SK-N-SH (cell line): ENCODE data around the gene GPD1. TPM values are rescaled to one million over a fixed set of nuclear protein-coding genes. Genes with fewer than 3 reads are reported as not detected.
A peak's percentile ranks its signal among the peaks of the same experiment; 100 is the strongest.

ENCODE experiments used
- CTCF ChIA-PET: fragments of 300-600, 350-600 bp; formaldehyde crosslinking; extraction: SDS; loops from one replicate; lab custom pipeline; 2021; lab: Yijun Ruan, JAX
- POLR2A ChIA-PET: fragments of 350-600 bp; sonication (Branson Sonifier 250); formaldehyde crosslinking; extraction: SDS; loops from one replicate; lab custom pipeline; 2020; ENCODE audit warnings: antibody characterized with exemption, inconsistent platforms; lab: Yijun Ruan, JAX
- DNase-seq: peaks from one replicate; pipeline ENCODE4 v3.0.0; 2012
- H2AFZ ChIP-seq: fragments of 200-600 bp; sonication (generic); 2 replicates; pipeline ENCODE4 v1.8.1; 2016; ENCODE audit warnings: antibody characterized with exemption, mild to moderate bottlenecking, low read depth
- H3F3A ChIP-seq: fragments of 200-600 bp; sonication (generic); replicated peaks from 2 replicates; pipeline ENCODE3; 2016; ENCODE audit warnings: antibody characterized with exemption, mild to moderate bottlenecking; ENCODE audit not compliant: insufficient read depth
- H3K27ac ChIP-seq, 2 experiments: fragments of 200-500 bp in 1 of 2; fragments of 200-600 bp in 1 of 2; sonication (Bioruptor generic) in 1 of 2; sonication (generic), shearing (Covaris generic) in 1 of 2; 2 replicates each; pipeline versions ENCODE4 v1.5.1 to v1.6.1; 2014 to 2016; ENCODE audit warnings: low read depth in 2 of 2, inconsistent platforms in 1 of 2, low read length in 1 of 2, mild to moderate bottlenecking in 1 of 2, mixed read lengths in 1 of 2
- H3K27me3 ChIP-seq: fragments of 200-600 bp; sonication (generic), shearing (Covaris generic); 2 replicates; pipeline ENCODE4 v1.6.1; 2016; ENCODE audit warnings: mixed run types; ENCODE audit not compliant: insufficient read depth
- H3K36me3 ChIP-seq, 2 experiments: fragments of 200-500 bp in 1 of 2; fragments of 200-600 bp in 1 of 2; sonication (Bioruptor generic) in 1 of 2; sonication (generic) in 1 of 2; replicated peaks in 1 of 2; 2 replicates each; pipeline versions ENCODE3 to v1.5.1; 2014 to 2016; ENCODE audit warnings: low read length in 1 of 2, mild to moderate bottlenecking in 1 of 2; ENCODE audit not compliant: insufficient read depth in 2 of 2, control insufficient read depth in 1 of 2
- H3K4me1 ChIP-seq, 2 experiments: fragments of 200-500 bp in 1 of 2; fragments of 200-600 bp in 1 of 2; sonication (Bioruptor generic) in 1 of 2; sonication (generic), shearing (Covaris generic) in 1 of 2; 2 replicates each; pipeline versions ENCODE4 v1.5.1 to v1.6.1; 2014 to 2016; ENCODE audit warnings: low read depth in 1 of 2, low read length in 1 of 2, mixed run types in 1 of 2; ENCODE audit not compliant: insufficient read depth in 2 of 2, control insufficient read depth in 1 of 2
- H3K4me2 ChIP-seq: fragments of 200-600 bp; sonication (generic), shearing (Covaris generic); 2 replicates; pipeline ENCODE4 v1.6.1; 2017; ENCODE audit warnings: mixed run types
- H3K4me3 ChIP-seq, 2 experiments: fragments of 200-500 bp in 1 of 2; fragments of 200-600 bp in 1 of 2; sonication (Bioruptor generic) in 1 of 2; sonication (generic), shearing (Covaris generic) in 1 of 2; 2 replicates each; pipeline versions ENCODE4 v1.5.1 to v1.8.1; 2014 to 2016; ENCODE audit warnings: low read depth in 2 of 2, inconsistent platforms in 1 of 2, low read length in 1 of 2, mild to moderate bottlenecking in 1 of 2, mixed read lengths in 1 of 2, moderate library complexity in 1 of 2
- H3K79me2 ChIP-seq: fragments of 200-600 bp; sonication (generic); 2 replicates; pipeline ENCODE4 v1.8.1; 2017; ENCODE audit warnings: mild to moderate bottlenecking; ENCODE audit not compliant: insufficient read depth
- H3K9ac ChIP-seq: fragments of 200-600 bp; sonication (generic); 2 replicates; pipeline ENCODE4 v1.6.1; 2017; ENCODE audit warnings: mixed run types
- H3K9me2 ChIP-seq: fragments of 200-600 bp; sonication (generic); 2 replicates; pipeline ENCODE4 v1.6.1; 2017; ENCODE audit warnings: mixed run types
- H3K9me3 ChIP-seq: fragments of 200-600 bp; sonication (generic); 2 replicates; pipeline ENCODE4 v1.6.1; 2017; ENCODE audit warnings: mixed run types, mild to moderate bottlenecking, moderate library complexity
- H4K20me1 ChIP-seq: fragments of 200-600 bp; sonication (generic); 2 replicates; pipeline ENCODE4 v1.6.1; 2017; ENCODE audit warnings: mild to moderate bottlenecking, mixed run types; ENCODE audit not compliant: insufficient read depth
- CHD2 ChIP-seq: fragments of 150-350 bp; IDR thresholded peaks from 2 replicates; pipeline ENCODE4 v1.6.1; 2018; ENCODE audit warnings: low read length; ENCODE audit not compliant: partially characterized antibody
- ELF1 ChIP-seq: IDR thresholded peaks from 2 replicates; pipeline ENCODE4 v1.4.0; 2012
- EP300 ChIP-seq, 2 experiments: IDR thresholded peaks; 2 replicates each; pipeline versions ENCODE4 v1.4.0 to v1.6.1; 2012; ENCODE audit warnings: borderline replicate concordance in 1 of 2, low read depth in 1 of 2, low read length in 1 of 2
- EZH2phosphoT487 ChIP-seq: fragments of 200-600 bp; sonication (generic); IDR thresholded peaks from 2 replicates; pipeline ENCODE4 v1.6.1; 2017; ENCODE audit warnings: low read depth, mixed run types, mild to moderate bottlenecking, antibody characterized with exemption, moderate library complexity, borderline replicate concordance
- FOXJ3 ChIP-seq: sonication (generic); formaldehyde crosslinking; IDR thresholded peaks from 2 replicates; pipeline ENCODE4 v1.5.1; 2020; ENCODE audit warnings: mild to moderate bottlenecking, missing genetic modification reagents
- FOXM1 ChIP-seq: IDR thresholded peaks from 2 replicates; pipeline ENCODE4 v1.4.0; 2012; ENCODE audit warnings: low read depth, mild to moderate bottlenecking
- GABPA ChIP-seq: IDR thresholded peaks from 2 replicates; pipeline ENCODE4 v1.4.0; 2012; ENCODE audit warnings: low read depth, mild to moderate bottlenecking
- JUND ChIP-seq: IDR thresholded peaks from 2 replicates; pipeline ENCODE4 v1.4.0; 2012
- POLR2AphosphoS5 ChIP-seq: IDR thresholded peaks from 2 replicates; pipeline ENCODE4 v1.6.1; 2012; ENCODE audit warnings: low read depth, low read length
- RAD21 ChIP-seq: IDR thresholded peaks from 2 replicates; pipeline ENCODE4 v1.6.1; 2012; ENCODE audit warnings: mild to moderate bottlenecking, low read length
- RXRA ChIP-seq: IDR thresholded peaks from 2 replicates; pipeline ENCODE4 v1.4.0; 2012; ENCODE audit warnings: low read depth, mild to moderate bottlenecking, borderline replicate concordance
- SIN3A ChIP-seq: IDR thresholded peaks from 2 replicates; pipeline ENCODE4 v1.6.1; 2012; ENCODE audit warnings: low read depth, mild to moderate bottlenecking, low read length, moderate library complexity, borderline replicate concordance
- SMC3 ChIP-seq: IDR thresholded peaks from 2 replicates; pipeline ENCODE4 v1.6.1; 2012; ENCODE audit warnings: low read depth, low read length, improper control_type of control experiment
- TAF1 ChIP-seq: IDR thresholded peaks from 2 replicates; pipeline ENCODE4 v1.6.1; 2012; ENCODE audit warnings: low read depth, mild to moderate bottlenecking, low read length, moderate library complexity, borderline replicate concordance
- TEAD4 ChIP-seq: IDR thresholded peaks from 2 replicates; pipeline ENCODE4 v1.4.0; 2012; ENCODE audit warnings: mild to moderate bottlenecking, borderline replicate concordance; ENCODE audit not compliant: insufficient read depth
- YY1 ChIP-seq: IDR thresholded peaks from 2 replicates; pipeline ENCODE4 v1.4.0; 2012; ENCODE audit warnings: low read depth, mild to moderate bottlenecking
- WGBS: methylation state at CpG from one replicate; pipeline ENCODE4 v1.1.6; 2017; ENCODE audit warnings: low lambda C conversion rate; 5-methylcytosine and 5-hydroxymethylcytosine counted together
- polyA plus RNA-seq, 3 experiments: library from polyadenylated mRNA; depleted of rRNA; stranded (reverse); fragments of >200 nt; gene quantifications; 2 replicates each; pipeline ENCODE4 v1.2.3, GENCODE V29; 2012
- TF ChIP-seq, protein P1 (sequence below): IDR thresholded peaks from 2 replicates; pipeline ENCODE4 v1.4.0; 2012; ENCODE audit warnings: low read depth, borderline replicate concordance
- TF ChIP-seq, protein P2 (sequence below): fragments of 200-600 bp; sonication (generic); IDR thresholded peaks from 2 replicates; pipeline ENCODE4 v1.6.1; 2017; ENCODE audit warnings: antibody characterized with exemption, mild to moderate bottlenecking, moderate library complexity
- TF ChIP-seq, protein P3 (sequence below): fragments of 150-350 bp; IDR thresholded peaks from 2 replicates; pipeline ENCODE4 v1.6.1; 2016; ENCODE audit warnings: mild to moderate bottlenecking, low read depth, low read length
- TF ChIP-seq, protein P4 (sequence below): IDR thresholded peaks from 2 replicates; pipeline ENCODE4 v1.6.1; 2012; ENCODE audit warnings: mild to moderate bottlenecking, low read depth, low read length, moderate library complexity
- TF ChIP-seq, protein P5 (sequence below): IDR thresholded peaks from 2 replicates; pipeline ENCODE4 v1.4.0; 2012; ENCODE audit warnings: low read depth, borderline replicate concordance

GPD1 gene
- polyA plus RNA-seq, 1 of the 3 experiments (the other 2 are of a cell fraction), result 0.07 TPM

DNA sequence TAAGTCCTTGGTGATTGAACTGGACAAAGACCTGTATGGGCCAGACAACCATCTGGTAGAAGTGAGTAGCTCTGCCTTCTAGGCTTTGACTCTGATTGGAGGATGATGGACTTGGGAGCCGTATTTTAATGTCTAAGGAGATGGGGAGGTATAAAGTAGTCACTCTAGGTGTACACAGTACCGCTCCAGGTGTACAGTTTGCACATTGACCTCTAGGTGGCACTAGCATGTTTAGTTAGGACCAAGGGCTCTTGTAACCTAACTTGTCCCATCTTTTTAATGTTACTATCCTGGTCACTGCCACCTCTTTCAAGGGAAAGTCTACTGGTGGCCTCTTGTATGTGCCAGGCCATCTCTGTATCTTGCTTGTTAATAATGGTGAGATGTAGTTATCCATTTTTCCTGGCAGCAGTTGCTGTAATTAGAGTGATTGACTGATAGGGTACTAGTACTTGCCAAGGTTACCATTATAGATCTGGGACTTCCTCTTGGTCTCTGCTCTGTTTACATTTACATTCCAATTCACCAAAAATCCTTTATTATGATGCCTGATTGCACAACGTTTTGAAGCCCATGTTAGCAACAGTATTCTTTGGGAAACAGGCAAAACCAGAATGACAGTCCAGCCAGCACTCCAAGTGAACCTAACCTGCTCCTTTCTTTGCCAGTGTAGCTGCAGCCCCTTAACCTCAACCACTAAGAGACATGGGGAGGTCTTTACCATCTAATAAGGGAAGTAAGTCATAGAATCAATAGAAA lies 15.1 kb upstream of the GPD1 start:
- peak; percentile 65 for DNase-seq
- ChIA-PET POLR2A (interaction anchor here (1.2 kb wide), 1 partner anchor 23 kb away, joined by 3 read pairs; the partner anchor contains the start of gene COX14), CTCF (interaction anchor here (0.6 to 5.1 kb wide), 26 partner anchors 9 to 392 kb away, joined by 3 to 74 read pairs (median 4); partner anchors contain the start of genes CERS5, COX14 and GPD1)
- Histone ChIP-seq H3K27ac (peak overlapping the region in 1 of 2 experiments; percentile 71; a peak in 2 of 4 replicates), H3K79me2 (peaks cover 31% of the 10 kb centered on the region), H2AFZ (no peak overlapping the region), H3K36me3 (peaks cover 47 to 53% of the 10 kb centered on the region in 2 experiments), H3K27me3 (no peaks in the 10 kb centered on the region), H3K9me3 (no peaks in the 10 kb centered on the region), H3F3A (peaks cover 43% of the 10 kb centered on the region), H3K4me1 (peaks cover 18 to 22% of the 10 kb centered on the region in 2 experiments), H3K4me3 (peak overlapping the region in 1 of 2 experiments; percentile 6; a peak in 1 of 4 replicates), H3K4me2 (peak overlapping the region; percentile 65), H3K9me2 (no peaks in the 10 kb centered on the region), H4K20me1 (peaks cover 22% of the 10 kb centered on the region), H3K9ac (peak overlapping the region; percentile 47; the same call in 1 of the 2 replicates)
- WGBS, result 4% methylated on average over 3 of the region's 3 CpGs
- TF ChIP-seq EZH2phosphoT487 (no peak), ELF1 (no peak), EP300 (IDR thresholded peaks at IDR 0.05; ENCODE audit: borderline replicate concordance in 1 of 2, low read depth in 1 of 2, low read length in 1 of 2) (no peak), CHD2 (no peak), JUND (no peak), TEAD4 (no peak), SIN3A (no peak), TAF1 (no peak), GABPA (no peak), RAD21 (peak; percentile 57), FOXM1 (no peak), RXRA (no peak), SMC3 (peak; percentile 27), POLR2AphosphoS5 (no peak), FOXJ3 (CRISPR knock-in tag) (no peak), YY1 (no peak)
- TF ChIP-seq, protein P1, sequence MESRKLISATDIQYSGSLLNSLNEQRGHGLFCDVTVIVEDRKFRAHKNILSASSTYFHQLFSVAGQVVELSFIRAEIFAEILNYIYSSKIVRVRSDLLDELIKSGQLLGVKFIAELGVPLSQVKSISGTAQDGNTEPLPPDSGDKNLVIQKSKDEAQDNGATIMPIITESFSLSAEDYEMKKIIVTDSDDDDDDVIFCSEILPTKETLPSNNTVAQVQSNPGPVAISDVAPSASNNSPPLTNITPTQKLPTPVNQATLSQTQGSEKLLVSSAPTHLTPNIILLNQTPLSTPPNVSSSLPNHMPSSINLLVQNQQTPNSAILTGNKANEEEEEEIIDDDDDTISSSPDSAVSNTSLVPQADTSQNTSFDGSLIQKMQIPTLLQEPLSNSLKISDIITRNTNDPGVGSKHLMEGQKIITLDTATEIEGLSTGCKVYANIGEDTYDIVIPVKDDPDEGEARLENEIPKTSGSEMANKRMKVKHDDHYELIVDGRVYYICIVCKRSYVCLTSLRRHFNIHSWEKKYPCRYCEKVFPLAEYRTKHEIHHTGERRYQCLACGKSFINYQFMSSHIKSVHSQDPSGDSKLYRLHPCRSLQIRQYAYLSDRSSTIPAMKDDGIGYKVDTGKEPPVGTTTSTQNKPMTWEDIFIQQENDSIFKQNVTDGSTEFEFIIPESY, result no peak
- TF ChIP-seq, protein P2, sequence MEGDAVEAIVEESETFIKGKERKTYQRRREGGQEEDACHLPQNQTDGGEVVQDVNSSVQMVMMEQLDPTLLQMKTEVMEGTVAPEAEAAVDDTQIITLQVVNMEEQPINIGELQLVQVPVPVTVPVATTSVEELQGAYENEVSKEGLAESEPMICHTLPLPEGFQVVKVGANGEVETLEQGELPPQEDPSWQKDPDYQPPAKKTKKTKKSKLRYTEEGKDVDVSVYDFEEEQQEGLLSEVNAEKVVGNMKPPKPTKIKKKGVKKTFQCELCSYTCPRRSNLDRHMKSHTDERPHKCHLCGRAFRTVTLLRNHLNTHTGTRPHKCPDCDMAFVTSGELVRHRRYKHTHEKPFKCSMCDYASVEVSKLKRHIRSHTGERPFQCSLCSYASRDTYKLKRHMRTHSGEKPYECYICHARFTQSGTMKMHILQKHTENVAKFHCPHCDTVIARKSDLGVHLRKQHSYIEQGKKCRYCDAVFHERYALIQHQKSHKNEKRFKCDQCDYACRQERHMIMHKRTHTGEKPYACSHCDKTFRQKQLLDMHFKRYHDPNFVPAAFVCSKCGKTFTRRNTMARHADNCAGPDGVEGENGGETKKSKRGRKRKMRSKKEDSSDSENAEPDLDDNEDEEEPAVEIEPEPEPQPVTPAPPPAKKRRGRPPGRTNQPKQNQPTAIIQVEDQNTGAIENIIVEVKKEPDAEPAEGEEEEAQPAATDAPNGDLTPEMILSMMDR, result peak; percentile 95
- TF ChIP-seq, protein P3, sequence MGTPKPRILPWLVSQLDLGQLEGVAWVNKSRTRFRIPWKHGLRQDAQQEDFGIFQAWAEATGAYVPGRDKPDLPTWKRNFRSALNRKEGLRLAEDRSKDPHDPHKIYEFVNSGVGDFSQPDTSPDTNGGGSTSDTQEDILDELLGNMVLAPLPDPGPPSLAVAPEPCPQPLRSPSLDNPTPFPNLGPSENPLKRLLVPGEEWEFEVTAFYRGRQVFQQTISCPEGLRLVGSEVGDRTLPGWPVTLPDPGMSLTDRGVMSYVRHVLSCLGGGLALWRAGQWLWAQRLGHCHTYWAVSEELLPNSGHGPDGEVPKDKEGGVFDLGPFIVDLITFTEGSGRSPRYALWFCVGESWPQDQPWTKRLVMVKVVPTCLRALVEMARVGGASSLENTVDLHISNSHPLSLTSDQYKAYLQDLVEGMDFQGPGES, result no peak
- TF ChIP-seq, protein P4, sequence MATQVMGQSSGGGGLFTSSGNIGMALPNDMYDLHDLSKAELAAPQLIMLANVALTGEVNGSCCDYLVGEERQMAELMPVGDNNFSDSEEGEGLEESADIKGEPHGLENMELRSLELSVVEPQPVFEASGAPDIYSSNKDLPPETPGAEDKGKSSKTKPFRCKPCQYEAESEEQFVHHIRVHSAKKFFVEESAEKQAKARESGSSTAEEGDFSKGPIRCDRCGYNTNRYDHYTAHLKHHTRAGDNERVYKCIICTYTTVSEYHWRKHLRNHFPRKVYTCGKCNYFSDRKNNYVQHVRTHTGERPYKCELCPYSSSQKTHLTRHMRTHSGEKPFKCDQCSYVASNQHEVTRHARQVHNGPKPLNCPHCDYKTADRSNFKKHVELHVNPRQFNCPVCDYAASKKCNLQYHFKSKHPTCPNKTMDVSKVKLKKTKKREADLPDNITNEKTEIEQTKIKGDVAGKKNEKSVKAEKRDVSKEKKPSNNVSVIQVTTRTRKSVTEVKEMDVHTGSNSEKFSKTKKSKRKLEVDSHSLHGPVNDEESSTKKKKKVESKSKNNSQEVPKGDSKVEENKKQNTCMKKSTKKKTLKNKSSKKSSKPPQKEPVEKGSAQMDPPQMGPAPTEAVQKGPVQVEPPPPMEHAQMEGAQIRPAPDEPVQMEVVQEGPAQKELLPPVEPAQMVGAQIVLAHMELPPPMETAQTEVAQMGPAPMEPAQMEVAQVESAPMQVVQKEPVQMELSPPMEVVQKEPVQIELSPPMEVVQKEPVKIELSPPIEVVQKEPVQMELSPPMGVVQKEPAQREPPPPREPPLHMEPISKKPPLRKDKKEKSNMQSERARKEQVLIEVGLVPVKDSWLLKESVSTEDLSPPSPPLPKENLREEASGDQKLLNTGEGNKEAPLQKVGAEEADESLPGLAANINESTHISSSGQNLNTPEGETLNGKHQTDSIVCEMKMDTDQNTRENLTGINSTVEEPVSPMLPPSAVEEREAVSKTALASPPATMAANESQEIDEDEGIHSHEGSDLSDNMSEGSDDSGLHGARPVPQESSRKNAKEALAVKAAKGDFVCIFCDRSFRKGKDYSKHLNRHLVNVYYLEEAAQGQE, result no peak
- TF ChIP-seq, protein P5, sequence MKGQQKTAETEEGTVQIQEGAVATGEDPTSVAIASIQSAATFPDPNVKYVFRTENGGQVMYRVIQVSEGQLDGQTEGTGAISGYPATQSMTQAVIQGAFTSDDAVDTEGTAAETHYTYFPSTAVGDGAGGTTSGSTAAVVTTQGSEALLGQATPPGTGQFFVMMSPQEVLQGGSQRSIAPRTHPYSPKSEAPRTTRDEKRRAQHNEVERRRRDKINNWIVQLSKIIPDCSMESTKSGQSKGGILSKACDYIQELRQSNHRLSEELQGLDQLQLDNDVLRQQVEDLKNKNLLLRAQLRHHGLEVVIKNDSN, result no peak
